Brain microvascular endothelial cell (primary cell): ENCODE results near the gene RPAP3.

Experiments
- DNase-seq: peaks from one replicate; pipeline ENCODE4 v3.0.0-alpha.2; 2020
- H3K27ac ChIP-seq: fragments of 250-450 bp; sonication (Bioruptor Pico); 2 replicates; pipeline ENCODE4 v1.5.1; 2020; ENCODE audit warnings: mild to moderate bottlenecking, moderate library complexity
- H3K27me3 ChIP-seq: fragments of 250-450 bp; sonication (Bioruptor Pico); replicated peaks from 2 replicates; pipeline ENCODE4 v1.5.1; 2020; ENCODE audit warnings: mild to moderate bottlenecking
- H3K36me3 ChIP-seq: fragments of 250-450 bp; sonication (Bioruptor Pico); replicated peaks from 2 replicates; pipeline ENCODE4 v1.5.1; 2020; ENCODE audit warnings: mild to moderate bottlenecking
- H3K4me3 ChIP-seq: 2 replicates; pipeline ENCODE4 v1.5.1; 2011; ENCODE audit warnings: low read depth, mild to moderate bottlenecking, control low read depth, low read length, moderate library complexity
- in situ Hi-C: cut with HindIII; loops from 2 replicates; pipeline ENCODE4 v1.10.0; 2017; ENCODE audit warnings: low sequenced_read_pairs, low pct_ligation_motif_present
- TF ChIP-seq, protein P1 (sequence below): IDR thresholded peaks from 2 replicates; pipeline ENCODE4 v1.5.1; 2011; ENCODE audit warnings: low read depth, mild to moderate bottlenecking, moderate library complexity, low read length, control low read depth, inconsistent platforms; ENCODE audit errors: missing control alignments

The RPAP3 gene

DNA sequence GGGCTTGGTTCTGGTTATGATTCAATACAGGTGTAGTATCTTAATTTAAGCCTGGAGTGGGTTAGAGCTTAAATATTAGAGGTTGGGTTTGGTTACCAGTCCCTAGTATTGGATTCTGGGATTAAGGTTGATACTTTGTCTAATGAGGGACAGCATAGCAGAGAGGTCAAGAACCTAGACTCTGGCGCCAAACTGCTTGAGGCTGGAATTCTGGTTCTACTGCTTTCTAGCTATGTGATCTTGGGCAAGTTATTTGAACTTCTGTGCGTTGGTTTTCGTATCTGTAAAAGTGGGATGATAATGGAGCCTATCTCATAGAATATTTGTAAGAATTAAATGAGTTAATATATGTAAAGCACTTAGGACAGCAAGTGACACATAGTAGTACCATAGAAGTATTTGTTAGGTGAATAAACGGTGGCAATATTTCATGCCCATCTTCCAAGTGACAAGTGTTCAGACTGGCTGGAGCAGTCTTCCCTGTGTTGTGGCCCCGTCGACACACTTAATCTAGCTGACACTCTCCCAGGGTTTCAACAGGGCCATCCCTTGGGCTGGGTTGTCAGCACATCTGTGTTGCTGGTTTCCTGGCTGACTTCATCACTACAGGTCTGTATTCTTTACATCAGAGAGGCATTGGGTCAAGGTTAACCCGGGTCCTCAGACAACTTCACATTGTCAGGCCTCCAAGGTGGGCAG lies 16.5 kb upstream of the RPAP3 start:
- DNase-seq, result no peak
- in situ Hi-C loops, result no loop called here
- no peaks in the 10 kb centered on the region for H3K36me3 ChIP-seq
- no peak overlapping the region for H3K4me3 ChIP-seq
- TF ChIP-seq, protein P1, sequence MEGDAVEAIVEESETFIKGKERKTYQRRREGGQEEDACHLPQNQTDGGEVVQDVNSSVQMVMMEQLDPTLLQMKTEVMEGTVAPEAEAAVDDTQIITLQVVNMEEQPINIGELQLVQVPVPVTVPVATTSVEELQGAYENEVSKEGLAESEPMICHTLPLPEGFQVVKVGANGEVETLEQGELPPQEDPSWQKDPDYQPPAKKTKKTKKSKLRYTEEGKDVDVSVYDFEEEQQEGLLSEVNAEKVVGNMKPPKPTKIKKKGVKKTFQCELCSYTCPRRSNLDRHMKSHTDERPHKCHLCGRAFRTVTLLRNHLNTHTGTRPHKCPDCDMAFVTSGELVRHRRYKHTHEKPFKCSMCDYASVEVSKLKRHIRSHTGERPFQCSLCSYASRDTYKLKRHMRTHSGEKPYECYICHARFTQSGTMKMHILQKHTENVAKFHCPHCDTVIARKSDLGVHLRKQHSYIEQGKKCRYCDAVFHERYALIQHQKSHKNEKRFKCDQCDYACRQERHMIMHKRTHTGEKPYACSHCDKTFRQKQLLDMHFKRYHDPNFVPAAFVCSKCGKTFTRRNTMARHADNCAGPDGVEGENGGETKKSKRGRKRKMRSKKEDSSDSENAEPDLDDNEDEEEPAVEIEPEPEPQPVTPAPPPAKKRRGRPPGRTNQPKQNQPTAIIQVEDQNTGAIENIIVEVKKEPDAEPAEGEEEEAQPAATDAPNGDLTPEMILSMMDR, result no peak
- H3K27me3 ChIP-seq, result no peaks in the 10 kb centered on the region
- H3K27ac ChIP-seq, result no peak overlapping the region

DNA sequence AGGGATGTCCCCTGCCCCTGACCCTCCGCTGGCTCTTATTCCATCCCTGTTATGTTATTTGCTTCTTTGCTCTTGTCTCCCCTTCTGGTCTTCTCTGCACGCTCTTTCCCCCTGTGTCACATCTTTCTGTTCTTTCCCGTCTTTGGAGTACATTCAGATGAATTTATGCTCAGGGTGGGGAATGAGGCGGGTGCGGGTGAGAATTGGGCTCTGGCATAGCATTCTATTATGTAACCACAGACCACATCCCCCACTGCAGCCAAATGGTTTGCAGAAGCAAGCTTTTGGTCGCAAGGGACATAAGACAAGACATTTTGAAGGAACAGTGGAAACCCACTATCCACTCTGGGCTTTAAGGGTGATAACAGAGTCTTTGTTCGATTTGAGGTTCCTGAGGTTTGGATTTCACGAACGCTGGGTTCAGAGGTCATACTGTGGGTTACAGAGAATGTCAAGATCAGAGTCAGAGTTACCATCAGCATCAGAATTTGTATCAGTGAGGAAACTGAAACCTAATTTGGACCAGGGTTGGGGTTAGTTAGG lies 15.7 kb upstream of the RPAP3 start:
- DNase-seq, result no peak
- in situ Hi-C loops, result no loop called here
- no peaks in the 10 kb centered on the region for H3K36me3 ChIP-seq
- H3K4me3 ChIP-seq, result no peak overlapping the region
- TF ChIP-seq, protein P1, result no peak
- no peaks in the 10 kb centered on the region for H3K27me3 ChIP-seq
- no peak overlapping the region for H3K27ac ChIP-seq

DNA sequence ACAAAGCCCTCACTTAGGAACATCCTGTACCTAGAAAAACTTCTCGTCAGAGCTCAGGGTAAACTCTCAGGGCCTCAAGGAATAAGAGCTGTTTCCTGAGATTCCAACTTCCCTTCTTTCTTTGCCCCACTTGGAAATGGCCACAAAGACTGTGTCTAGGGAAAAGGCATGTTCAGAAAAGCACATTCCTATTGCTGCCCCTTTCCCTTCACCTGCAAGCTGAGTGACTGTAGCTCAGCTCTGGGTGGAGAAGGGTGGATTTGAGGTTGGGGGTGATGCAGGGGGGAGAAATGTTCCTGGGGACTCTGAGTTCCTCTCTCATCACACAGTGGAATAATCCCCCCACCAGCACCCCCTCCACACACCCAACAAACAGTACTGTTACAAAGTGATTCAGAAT lies 12.7 kb upstream of the RPAP3 start:
- in situ Hi-C loops, result no loop called here
- no peak overlapping the region for H3K27ac ChIP-seq
- H3K4me3 ChIP-seq, result no peak overlapping the region
- H3K36me3 ChIP-seq, result no peaks in the 10 kb centered on the region
- no peak for DNase-seq
- TF ChIP-seq, protein P1, result no peak
- H3K27me3 ChIP-seq, result no peaks in the 10 kb centered on the region

DNA sequence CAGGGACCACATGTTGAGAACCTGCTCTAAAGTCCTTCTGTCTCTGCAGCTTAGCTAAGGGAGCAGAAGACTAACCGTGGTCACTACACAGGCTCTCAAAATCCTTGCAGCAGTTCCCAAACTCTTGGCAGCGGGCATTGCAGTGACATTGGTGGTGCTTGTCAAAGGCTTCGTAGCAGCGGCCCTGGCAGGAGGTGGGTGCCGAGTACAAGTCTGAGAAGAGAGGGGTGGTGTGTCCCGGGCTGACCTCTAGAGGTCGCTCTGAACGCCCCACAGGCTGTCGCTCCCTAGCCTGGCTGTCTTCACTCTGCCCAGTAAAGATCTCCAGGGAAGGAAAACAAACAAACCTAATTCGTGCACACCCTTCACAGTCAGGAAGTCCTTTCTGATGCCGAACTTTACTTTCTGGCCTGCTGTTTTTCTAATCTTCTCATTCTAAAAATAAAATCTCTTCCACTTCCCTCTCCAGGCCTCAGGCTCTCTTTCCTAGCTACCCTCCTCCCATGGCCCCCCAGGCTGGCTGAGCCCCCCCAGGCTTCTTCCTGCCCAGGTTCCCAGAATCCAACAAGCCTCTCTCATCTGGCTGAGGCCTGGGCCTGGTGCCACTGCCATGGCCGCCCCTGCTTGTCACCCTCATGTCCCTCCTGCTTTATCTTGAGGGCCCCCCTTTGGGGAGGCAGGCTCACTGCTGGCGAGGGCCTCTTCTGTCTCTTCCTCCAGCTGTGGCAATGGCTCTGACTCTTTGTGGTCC lies 11.8 kb upstream of the RPAP3 start:
- Histone ChIP-seq H3K27me3 (no peaks in the 10 kb centered on the region), H3K27ac (no peak overlapping the region), H3K4me3 (no peak overlapping the region), H3K36me3 (no peaks in the 10 kb centered on the region)
- in situ Hi-C loops, result no loop called here
- peak; percentile 77 for DNase-seq
- TF ChIP-seq, protein P1, result peak; percentile 94

DNA sequence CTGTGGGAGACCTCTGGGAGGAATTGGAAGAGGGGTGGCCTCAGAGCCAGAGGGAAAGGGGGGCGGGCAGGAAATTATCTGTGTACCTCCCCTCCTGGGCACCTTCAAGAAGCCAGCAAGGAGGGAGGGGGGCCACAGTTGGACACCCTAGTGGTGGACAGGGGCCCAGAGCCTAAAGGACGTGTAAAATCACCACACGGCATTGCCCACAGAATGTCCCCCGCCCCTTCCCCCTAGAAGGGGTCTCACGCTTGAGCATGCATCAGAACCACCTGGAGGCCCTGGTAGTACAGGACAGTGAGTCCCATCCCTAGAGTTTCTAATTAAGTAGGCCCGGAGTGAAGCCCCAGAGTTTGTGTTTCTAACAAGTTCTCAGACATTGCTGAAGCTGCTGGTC lies 11.2 kb upstream of the RPAP3 start:
- in situ Hi-C loops, result no loop called here
- Histone ChIP-seq H3K27ac (no peak overlapping the region), H3K36me3 (no peaks in the 10 kb centered on the region), H3K4me3 (no peak overlapping the region), H3K27me3 (no peaks in the 10 kb centered on the region)
- TF ChIP-seq, protein P1, result no peak
- DNase-seq, result no peak
